Measurements from ENCODE around the gene CKAP5.

Gene CKAP5

DNA sequence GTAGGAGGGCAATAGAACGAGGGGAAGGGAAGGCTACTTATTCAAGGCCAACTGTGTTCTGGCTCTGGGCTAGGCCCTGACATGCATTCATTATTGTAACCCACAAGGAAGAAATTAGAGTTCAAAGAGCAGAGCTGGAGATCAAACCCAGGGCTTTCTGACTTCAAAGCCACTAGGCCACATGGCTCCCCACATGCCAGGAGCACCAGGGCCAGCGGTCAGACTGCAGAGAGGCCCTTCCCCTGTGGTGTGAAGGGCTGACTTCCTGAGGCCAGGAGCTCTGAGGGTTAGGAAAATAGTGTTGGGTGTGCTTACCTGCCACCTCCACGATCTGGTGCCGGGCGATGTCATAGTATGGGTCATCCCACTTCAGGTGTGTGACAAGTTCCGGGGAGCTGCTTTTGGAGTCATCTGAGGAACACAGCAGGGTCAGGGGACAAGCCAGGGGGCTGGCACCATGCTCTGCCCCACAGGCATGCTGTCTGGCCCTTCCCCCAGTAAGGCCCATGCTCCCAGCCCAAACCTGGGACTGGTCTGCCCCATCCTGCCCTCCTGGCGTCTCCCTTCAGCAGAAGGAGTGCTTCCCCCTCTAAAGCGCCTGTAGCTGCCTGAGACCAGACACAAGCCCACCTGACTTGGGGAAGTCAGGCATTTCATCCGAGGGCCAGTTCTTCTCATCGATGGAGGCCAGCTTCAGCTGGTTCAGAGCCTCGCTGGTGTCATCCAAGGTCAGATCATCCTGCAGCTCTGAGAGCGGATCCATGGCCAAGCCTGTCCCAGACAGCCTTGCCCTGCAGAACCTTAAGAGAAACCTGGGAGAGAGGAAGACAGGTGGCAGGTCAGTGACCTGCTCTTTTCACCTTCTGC lies 150.5 kb downstream of the CKAP5 start:
- no peak for DNase-seq

GRCh38 chr11:46694607-46695006 lies 151.5 kb downstream of the CKAP5 start:
- DNase-seq = no peak

DNA sequence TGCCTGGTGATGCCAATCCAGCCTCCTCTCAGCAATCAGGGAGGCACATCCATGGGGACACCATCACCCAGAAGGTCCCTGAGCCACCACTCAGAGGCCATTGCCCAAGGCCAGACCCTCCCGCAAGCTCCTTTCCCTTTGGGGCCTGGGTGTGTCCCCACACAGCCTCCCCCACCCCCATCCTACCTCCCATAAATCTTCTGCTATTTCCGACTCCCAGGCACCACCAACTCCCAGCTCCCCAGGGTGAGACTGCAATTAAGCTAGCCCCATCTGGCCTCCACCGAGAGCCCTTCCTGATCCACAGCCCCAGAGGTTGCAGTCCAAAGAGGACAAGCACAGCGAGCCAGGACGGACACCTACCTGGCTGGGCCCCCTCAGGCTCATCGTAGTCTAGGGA lies 152.0 kb downstream of the CKAP5 start:
- no peak for DNase-seq

DNA sequence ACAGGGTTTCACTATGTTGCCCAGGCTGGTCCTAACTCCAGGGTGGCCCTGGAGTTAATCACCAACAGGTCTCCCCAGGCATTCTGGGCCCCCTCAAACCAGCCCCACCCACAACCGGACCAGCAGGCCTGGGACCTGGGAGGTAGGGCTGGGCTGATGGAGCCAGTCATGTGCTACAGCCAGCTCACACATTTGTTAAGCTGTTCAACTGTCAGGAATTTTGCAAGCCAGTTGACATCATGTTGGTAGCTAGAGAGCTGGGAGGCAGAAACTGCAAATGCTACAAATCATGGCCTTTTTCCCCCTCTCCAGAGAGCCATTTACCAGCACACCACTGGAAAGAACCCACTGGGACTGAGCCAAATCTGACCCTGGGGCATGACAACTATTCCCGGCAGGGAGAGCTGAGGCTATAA lies 152.5 kb downstream of the CKAP5 start:
- no peak for DNase-seq
